T follicular helper cell (primary cell): ENCODE measurements around the gene FAHD2A.
"Not testable (repeated sequence)": the region's sequence is repeated elsewhere in the genome, so short reads cannot be mapped to it uniquely, and the experiment has no call there.

Source experiments
- DNase-seq: peaks from one replicate; pipeline ENCODE4 v3.0.0-alpha.2; 2020; ENCODE audit warnings: low read depth

The FAHD2A gene

GRCh38 chr2:95390272-95390880, 12.1 kb upstream of the FAHD2A start:
- DNase-seq: no peak

GRCh38 chr2:95390881-95391321, 11.6 kb upstream of the FAHD2A start:
- no peak for DNase-seq

GRCh38 chr2:95391641-95392310, 10.7 kb upstream of the FAHD2A start:
- no peak for DNase-seq

GRCh38 chr2:95392320-95392719, 10.2 kb upstream of the FAHD2A start:
- no peak for DNase-seq

- DNase-seq: no peak
Observed at GRCh38 chr2:95392730-95393455, 9.6 kb upstream of the FAHD2A start.

GRCh38 chr2:95393901-95394300, 8.6 kb upstream of the FAHD2A start:
- DNase-seq: no peak

- DNase-seq: no peak
Observed at GRCh38 chr2:95399061-95399460, 3.4 kb upstream of the FAHD2A start.

GRCh38 chr2:95401480-95401879, 1.0 kb upstream of the FAHD2A start:
- no peak for DNase-seq

GRCh38 chr2:95402004-95402369, 521 bp upstream of the FAHD2A start:
- DNase-seq: not testable (repeated sequence)

GRCh38 chr2:95403204-95403721, 755 bp downstream of the FAHD2A start:
- peak; percentile 9 for DNase-seq

- DNase-seq: not testable (repeated sequence)
Observed at GRCh38 chr2:95403824-95404223, 1.3 kb downstream of the FAHD2A start.

- not testable (repeated sequence) for DNase-seq
Observed at GRCh38 chr2:95404676-95405075, 2.2 kb downstream of the FAHD2A start.

- DNase-seq: not testable (repeated sequence)
Observed at GRCh38 chr2:95411239-95411638, 8.7 kb downstream of the FAHD2A start.

- peak; percentile 37 for DNase-seq
Observed at GRCh38 chr2:95414015-95414594, 11.6 kb downstream of the FAHD2A start.

GRCh38 chr2:95415138-95415537, 12.6 kb downstream of the FAHD2A start:
- DNase-seq: not testable (repeated sequence)

GRCh38 chr2:95415561-95415960, 13.1 kb downstream of the FAHD2A start:
- DNase-seq: not testable (repeated sequence)

GRCh38 chr2:95427196-95427867, 24.8 kb downstream of the FAHD2A start:
- DNase-seq: not testable (repeated sequence)

- not testable (repeated sequence) for DNase-seq
Observed at GRCh38 chr2:95429748-95430467, 27.4 kb downstream of the FAHD2A start.

GRCh38 chr2:95433373-95433772, 30.9 kb downstream of the FAHD2A start:
- DNase-seq: not testable (repeated sequence)

- not testable (repeated sequence) for DNase-seq
Observed at GRCh38 chr2:95433973-95434372, 31.5 kb downstream of the FAHD2A start.

- not testable (repeated sequence) for DNase-seq
Observed at GRCh38 chr2:95434507-95435076, 32.1 kb downstream of the FAHD2A start.
